ENCODE data around the gene PNMA1.

The PNMA1 gene, protein sequence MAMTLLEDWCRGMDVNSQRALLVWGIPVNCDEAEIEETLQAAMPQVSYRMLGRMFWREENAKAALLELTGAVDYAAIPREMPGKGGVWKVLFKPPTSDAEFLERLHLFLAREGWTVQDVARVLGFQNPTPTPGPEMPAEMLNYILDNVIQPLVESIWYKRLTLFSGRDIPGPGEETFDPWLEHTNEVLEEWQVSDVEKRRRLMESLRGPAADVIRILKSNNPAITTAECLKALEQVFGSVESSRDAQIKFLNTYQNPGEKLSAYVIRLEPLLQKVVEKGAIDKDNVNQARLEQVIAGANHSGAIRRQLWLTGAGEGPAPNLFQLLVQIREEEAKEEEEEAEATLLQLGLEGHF

DNA sequence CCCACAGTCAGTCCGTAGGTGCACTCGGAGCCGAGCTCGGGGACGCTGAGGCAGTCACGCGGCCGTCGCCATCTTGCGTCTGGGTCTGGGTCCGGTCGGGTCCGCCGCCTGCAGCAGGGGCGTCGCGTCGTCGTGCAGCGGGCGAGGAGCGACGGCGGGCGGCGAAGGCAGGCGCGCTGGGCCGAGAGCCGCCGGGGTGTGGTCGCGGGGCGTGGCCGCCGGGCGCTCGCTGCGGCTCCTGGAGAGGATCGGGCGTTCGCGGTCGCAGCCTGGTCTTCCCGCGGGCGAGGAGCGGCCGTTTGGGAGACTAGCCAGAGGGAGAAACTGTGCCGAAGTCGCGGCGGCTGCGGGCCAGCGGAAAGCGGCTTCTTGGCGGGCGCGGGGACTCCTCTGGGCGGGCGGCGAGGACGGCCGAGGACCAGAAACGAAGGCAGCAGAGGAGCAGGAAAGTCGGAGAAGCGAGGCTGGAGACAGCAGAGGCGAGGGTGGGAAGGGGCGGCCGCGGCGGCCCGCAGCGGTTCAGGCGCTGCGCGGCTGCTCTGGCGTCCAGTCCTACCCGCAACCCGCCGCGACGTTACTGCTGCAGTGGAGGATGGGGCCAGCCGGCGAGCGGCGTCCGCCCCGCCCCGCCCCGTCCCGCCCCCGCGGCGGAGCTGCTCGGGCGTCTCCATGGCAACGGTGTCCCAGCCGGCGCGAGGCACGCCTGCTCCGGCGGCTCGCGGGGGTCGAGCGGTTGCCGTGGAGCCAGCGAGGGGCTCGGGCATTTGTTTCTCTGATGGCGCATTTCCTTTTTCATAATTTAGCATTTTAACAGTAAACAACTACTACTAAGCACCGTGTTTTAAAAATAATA, at the start of gene PNMA1:
PNMA1 (minus strand) TSS at position 582 of the 853 bp plus-strand sequence. CDS start 745 bp downstream, outside the sequence.
- no peaks in the 10 kb centered on the region for H3K27me3 ChIP-seq (ENCODE audit: control insufficient read depth, insufficient read depth, low read length)
- WGBS (ENCODE audit: insufficient coverage, insufficient read length): no CpG with 5 or more reads among the region's 113 CpGs
- peaks cover 7% of the 10 kb centered on the region; the same call in 1 of the 2 replicates for H3K4me1 ChIP-seq (ENCODE audit: control insufficient read depth, insufficient read depth, low read length)
- no peak for DNase-seq (ENCODE audit: low read depth, low spot score)
- no peaks in the 10 kb centered on the region for H3K9me3 ChIP-seq (ENCODE audit: control insufficient read depth, insufficient read depth, low read length)
- H3K4me3 ChIP-seq (ENCODE audit: low read length): peak within 1 kb of the TSS; percentile 84
- no peak within 1 kb of the TSS for H3K27ac ChIP-seq (ENCODE audit: low read length)
- H3K36me3 ChIP-seq (ENCODE audit: control insufficient read depth, insufficient read depth, low read length): no peaks in the 10 kb centered on the region

DNA sequence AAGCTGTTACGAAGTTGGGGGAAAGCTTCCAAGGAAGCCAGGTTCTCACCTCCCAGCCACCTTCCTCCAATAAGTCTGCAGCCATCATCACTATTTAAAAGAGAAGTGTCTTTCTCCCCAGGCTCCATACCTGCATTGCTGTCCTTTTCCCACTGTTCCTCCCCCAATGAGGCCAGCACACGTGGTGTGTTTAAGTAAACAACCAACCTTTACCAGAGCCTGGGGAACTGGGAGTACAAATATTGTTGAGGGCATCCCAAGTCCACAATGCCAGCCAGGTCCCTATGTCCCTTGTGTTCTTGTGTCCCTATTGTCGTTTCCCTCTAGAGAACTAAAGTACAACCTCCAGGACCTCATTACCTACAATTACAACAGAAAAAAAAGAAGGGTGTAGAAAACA, 49.2 kb upstream of the PNMA1 start:
- Histone ChIP-seq H3K9me3 (ENCODE audit: control insufficient read depth, insufficient read depth, low read length) (no peaks in the 10 kb centered on the region), H3K4me3 (ENCODE audit: low read length) (no peak overlapping the region), H3K27me3 (ENCODE audit: control insufficient read depth, insufficient read depth, low read length) (peaks cover 2% of the 10 kb centered on the region; the same call in 1 of the 2 replicates), H3K27ac (ENCODE audit: low read length) (no peak overlapping the region), H3K4me1 (ENCODE audit: control insufficient read depth, insufficient read depth, low read length) (peaks cover 7% of the 10 kb centered on the region), H3K36me3 (ENCODE audit: control insufficient read depth, insufficient read depth, low read length) (no peaks in the 10 kb centered on the region)
- WGBS (ENCODE audit: insufficient coverage, insufficient read length): no CpG with 5 or more reads among the region's 3 CpGs
- DNase-seq (ENCODE audit: low read depth, low spot score): no peak

DNA sequence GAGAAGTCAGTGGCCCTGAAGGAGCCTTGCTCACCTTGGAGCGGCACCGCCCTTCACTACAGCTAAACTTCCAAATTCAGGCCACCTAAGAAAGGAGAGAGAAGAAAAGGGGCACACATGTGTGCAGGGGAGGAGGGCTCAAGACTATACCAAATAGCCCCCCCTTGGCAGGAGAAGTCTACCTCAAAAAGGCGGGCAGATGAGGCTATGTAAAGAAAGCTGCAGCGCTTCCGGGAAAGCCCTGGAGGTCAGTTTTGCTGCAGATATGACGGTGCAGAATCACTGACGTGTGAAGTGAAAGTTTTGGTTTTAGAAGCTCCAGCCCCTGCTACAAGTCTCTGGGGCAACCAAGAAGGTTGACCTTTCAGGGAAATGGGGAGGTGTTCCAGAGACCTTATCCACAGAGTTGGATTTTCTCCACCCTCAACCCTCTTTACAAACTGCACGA, 48.2 kb upstream of the PNMA1 start:
- H3K4me1 ChIP-seq (ENCODE audit: control insufficient read depth, insufficient read depth, low read length): peaks cover 11% of the 10 kb centered on the region
- no peaks in the 10 kb centered on the region for H3K9me3 ChIP-seq (ENCODE audit: control insufficient read depth, insufficient read depth, low read length)
- no peak overlapping the region for H3K4me3 ChIP-seq (ENCODE audit: low read length)
- no CpG with 5 or more reads among the region's 8 CpGs for WGBS (ENCODE audit: insufficient coverage, insufficient read length)
- peaks cover 2% of the 10 kb centered on the region; the same call in 1 of the 2 replicates for H3K27me3 ChIP-seq (ENCODE audit: control insufficient read depth, insufficient read depth, low read length)
- DNase-seq (ENCODE audit: low read depth, low spot score): no peak
- no peaks in the 10 kb centered on the region for H3K36me3 ChIP-seq (ENCODE audit: control insufficient read depth, insufficient read depth, low read length)
- no peak overlapping the region for H3K27ac ChIP-seq (ENCODE audit: low read length)

- no peak overlapping the region for H3K4me3 ChIP-seq (ENCODE audit: low read length)
- no peak for DNase-seq (ENCODE audit: low read depth, low spot score)
- H3K4me1 ChIP-seq (ENCODE audit: control insufficient read depth, insufficient read depth, low read length): peaks cover 11% of the 10 kb centered on the region
Measured at GRCh38 chr14:73761618-73762355, 47.6 kb upstream of the PNMA1 start.

DNA sequence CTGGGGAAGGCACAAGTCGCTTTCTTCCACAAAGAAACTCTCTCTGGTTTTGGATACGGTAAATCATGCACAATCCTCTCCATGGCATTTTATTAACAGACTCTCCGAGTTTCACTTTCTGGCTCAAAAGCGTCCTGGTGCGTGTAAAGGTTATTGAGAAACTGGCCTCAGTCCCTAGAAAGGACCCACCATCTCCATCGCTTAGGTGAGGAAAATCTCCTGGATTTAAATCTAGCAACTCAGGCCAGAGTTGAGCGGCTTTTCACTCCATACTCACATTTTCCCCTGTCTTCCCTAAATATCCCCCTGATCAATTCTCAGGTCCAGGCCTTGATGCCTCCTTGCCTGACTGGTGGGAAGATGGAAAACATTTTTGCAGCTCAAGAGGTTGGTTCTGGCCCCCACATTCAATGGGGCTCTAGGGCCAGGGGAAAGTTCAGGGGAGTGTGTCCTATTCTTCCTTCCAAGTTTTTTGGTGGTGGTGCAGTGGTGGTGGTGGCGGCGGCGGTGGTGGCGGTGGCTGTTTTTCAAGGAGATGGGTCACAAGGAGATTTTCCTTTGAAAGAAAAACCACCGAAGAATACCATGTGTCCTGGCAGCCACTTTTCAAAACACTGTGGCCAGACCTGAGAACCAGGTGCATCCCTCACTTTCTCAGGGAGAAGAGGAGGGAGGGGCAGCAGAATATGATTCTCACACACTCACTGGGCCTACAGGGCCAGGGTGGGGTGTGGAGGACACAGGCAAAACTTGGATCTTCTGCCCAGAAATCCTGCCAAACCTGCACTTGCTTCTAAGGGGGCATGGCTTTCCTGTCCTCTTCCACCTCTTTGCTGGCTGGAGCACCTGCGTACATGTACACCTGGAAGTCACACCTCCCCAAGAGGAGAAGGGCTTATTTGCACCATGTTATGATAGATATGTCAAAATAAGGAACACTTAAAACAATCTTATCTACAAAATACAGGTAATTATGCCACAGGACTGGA, 46.7 kb upstream of the PNMA1 start:
- no CpG with 5 or more reads among the region's 13 CpGs for WGBS (ENCODE audit: insufficient coverage, insufficient read length)
- peak overlapping the region; percentile 30; the same call in 1 of the 2 replicates for H3K4me3 ChIP-seq (ENCODE audit: low read length)
- H3K4me1 ChIP-seq (ENCODE audit: control insufficient read depth, insufficient read depth, low read length): peaks cover 14% of the 10 kb centered on the region
- no peaks in the 10 kb centered on the region for H3K36me3 ChIP-seq (ENCODE audit: control insufficient read depth, insufficient read depth, low read length)
- DNase-seq (ENCODE audit: low read depth, low spot score): no peak
- H3K27me3 ChIP-seq (ENCODE audit: control insufficient read depth, insufficient read depth, low read length): peaks cover 2% of the 10 kb centered on the region; the same call in 1 of the 2 replicates
- H3K9me3 ChIP-seq (ENCODE audit: control insufficient read depth, insufficient read depth, low read length): no peaks in the 10 kb centered on the region
- no peak overlapping the region for H3K27ac ChIP-seq (ENCODE audit: low read length)

More at GRCh38 chr14:73761618-73762355, 47.6 kb upstream of the PNMA1 start:
- Histone ChIP-seq H3K9me3 (ENCODE audit: control insufficient read depth, insufficient read depth, low read length) (no peaks in the 10 kb centered on the region), H3K36me3 (ENCODE audit: control insufficient read depth, insufficient read depth, low read length) (no peaks in the 10 kb centered on the region), H3K27ac (ENCODE audit: low read length) (no peak overlapping the region), H3K27me3 (ENCODE audit: control insufficient read depth, insufficient read depth, low read length) (peaks cover 2% of the 10 kb centered on the region; the same call in 1 of the 2 replicates)
- no CpG with 5 or more reads among the region's 2 CpGs for WGBS (ENCODE audit: insufficient coverage, insufficient read length)

- Histone ChIP-seq H3K4me1 (ENCODE audit: control insufficient read depth, insufficient read depth, low read length) (peaks cover 14% of the 10 kb centered on the region), H3K9me3 (ENCODE audit: control insufficient read depth, insufficient read depth, low read length) (no peaks in the 10 kb centered on the region), H3K27me3 (ENCODE audit: control insufficient read depth, insufficient read depth, low read length) (peaks cover 2% of the 10 kb centered on the region; the same call in 1 of the 2 replicates), H3K4me3 (ENCODE audit: low read length) (peak overlapping the region; percentile 49; the same call in 1 of the 2 replicates), H3K27ac (ENCODE audit: low read length) (no peak overlapping the region), H3K36me3 (ENCODE audit: control insufficient read depth, insufficient read depth, low read length) (no peaks in the 10 kb centered on the region)
- peak; percentile 83 for DNase-seq (ENCODE audit: low read depth, low spot score)
- no CpG with 5 or more reads among the region's 93 CpGs for WGBS (ENCODE audit: insufficient coverage, insufficient read length)
Measured at GRCh38 chr14:73759714-73760597, 45.8 kb upstream of the PNMA1 start.

DNA sequence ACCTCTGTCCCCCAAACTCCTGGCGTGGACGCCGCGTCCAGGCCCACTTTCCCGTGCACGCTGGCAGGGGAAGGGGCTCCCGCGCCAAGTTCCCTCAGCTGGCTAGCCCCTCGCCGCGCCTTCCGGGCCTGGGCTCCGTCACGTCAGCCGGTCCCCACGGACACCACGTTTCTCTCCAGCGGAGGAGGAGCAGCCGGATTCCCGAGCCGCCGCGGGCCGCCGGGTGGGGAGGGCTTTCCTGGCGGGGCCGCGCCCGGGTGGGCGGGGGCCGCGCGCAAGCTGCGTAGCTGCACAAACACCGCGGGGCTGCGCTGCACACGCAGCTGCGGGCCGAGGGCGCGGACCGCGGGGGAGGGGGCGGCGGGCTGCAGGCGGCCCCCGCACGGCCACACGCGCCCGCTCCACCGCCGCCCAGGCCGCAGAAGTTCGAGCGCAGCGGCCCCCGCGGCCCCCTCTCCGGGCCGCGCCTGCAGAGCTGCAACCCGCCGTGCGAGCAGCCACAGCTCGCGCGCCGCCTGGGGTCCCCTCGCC, 45.1 kb upstream of the PNMA1 start:
- WGBS (ENCODE audit: insufficient coverage, insufficient read length): no CpG with 5 or more reads among the region's 71 CpGs
- no peaks in the 10 kb centered on the region for H3K9me3 ChIP-seq (ENCODE audit: control insufficient read depth, insufficient read depth, low read length)
- no peaks in the 10 kb centered on the region for H3K36me3 ChIP-seq (ENCODE audit: control insufficient read depth, insufficient read depth, low read length)
- H3K4me1 ChIP-seq (ENCODE audit: control insufficient read depth, insufficient read depth, low read length): peaks cover 14% of the 10 kb centered on the region
- no peak for DNase-seq (ENCODE audit: low read depth, low spot score)
- H3K4me3 ChIP-seq (ENCODE audit: low read length): peak overlapping the region; percentile 49
- no peak overlapping the region for H3K27ac ChIP-seq (ENCODE audit: low read length)
- peaks cover 2% of the 10 kb centered on the region; the same call in 1 of the 2 replicates for H3K27me3 ChIP-seq (ENCODE audit: control insufficient read depth, insufficient read depth, low read length)

- Histone ChIP-seq H3K4me1 (ENCODE audit: control insufficient read depth, insufficient read depth, low read length) (peaks cover 14% of the 10 kb centered on the region), H3K36me3 (ENCODE audit: control insufficient read depth, insufficient read depth, low read length) (no peaks in the 10 kb centered on the region), H3K9me3 (ENCODE audit: control insufficient read depth, insufficient read depth, low read length) (no peaks in the 10 kb centered on the region), H3K4me3 (ENCODE audit: low read length) (peak overlapping the region; percentile 49), H3K27ac (ENCODE audit: low read length) (no peak overlapping the region), H3K27me3 (ENCODE audit: control insufficient read depth, insufficient read depth, low read length) (peaks cover 2% of the 10 kb centered on the region; the same call in 1 of the 2 replicates)
- WGBS (ENCODE audit: insufficient coverage, insufficient read length): no CpG with 5 or more reads among the region's 49 CpGs
- peak; percentile 68 for DNase-seq (ENCODE audit: low read depth, low spot score)
Measured at GRCh38 chr14:73758392-73759182, 44.4 kb upstream of the PNMA1 start.
